NB4 (cell line): ENCODE data around the gene EGFLAM.

Experiments
- MYC ChIP-seq: IDR thresholded peaks from 2 replicates; pipeline ENCODE4 v1.6.1; 2011; ENCODE audit warnings: low read depth, low read length
- POLR2A ChIP-seq: IDR thresholded peaks from 2 replicates; pipeline ENCODE4 v1.6.1; 2011; ENCODE audit warnings: mild to moderate bottlenecking; ENCODE audit not compliant: insufficient read length; ENCODE audit errors: extremely low read depth
- TF ChIP-seq, protein P1 (sequence below): IDR thresholded peaks from one replicate; pipeline ENCODE4 v1.5.1; 2012; ENCODE audit warnings: low read depth, low read length

DNA sequence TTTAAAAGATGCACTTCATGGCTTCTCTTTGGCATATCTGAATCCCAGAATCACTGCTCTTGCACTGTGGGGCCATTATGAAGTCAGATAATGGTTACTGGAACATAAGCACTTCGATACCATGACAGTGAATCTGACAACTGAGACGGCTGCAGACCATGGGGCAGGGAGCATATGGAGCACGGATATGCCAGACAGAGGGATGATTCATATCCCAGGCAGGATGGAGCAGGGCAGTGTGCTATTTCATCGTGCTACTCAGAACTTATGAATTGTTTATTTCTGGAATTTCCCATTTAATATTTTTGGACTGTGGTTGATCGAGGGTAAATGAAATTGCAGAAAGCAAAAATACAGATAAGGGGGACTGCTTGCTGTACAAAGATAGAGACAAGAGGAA, 145.0 kb downstream of the EGFLAM start:
- no peak for TF ChIP-seq POLR2A
- TF ChIP-seq, protein P1, sequence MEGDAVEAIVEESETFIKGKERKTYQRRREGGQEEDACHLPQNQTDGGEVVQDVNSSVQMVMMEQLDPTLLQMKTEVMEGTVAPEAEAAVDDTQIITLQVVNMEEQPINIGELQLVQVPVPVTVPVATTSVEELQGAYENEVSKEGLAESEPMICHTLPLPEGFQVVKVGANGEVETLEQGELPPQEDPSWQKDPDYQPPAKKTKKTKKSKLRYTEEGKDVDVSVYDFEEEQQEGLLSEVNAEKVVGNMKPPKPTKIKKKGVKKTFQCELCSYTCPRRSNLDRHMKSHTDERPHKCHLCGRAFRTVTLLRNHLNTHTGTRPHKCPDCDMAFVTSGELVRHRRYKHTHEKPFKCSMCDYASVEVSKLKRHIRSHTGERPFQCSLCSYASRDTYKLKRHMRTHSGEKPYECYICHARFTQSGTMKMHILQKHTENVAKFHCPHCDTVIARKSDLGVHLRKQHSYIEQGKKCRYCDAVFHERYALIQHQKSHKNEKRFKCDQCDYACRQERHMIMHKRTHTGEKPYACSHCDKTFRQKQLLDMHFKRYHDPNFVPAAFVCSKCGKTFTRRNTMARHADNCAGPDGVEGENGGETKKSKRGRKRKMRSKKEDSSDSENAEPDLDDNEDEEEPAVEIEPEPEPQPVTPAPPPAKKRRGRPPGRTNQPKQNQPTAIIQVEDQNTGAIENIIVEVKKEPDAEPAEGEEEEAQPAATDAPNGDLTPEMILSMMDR, result no peak
- TF ChIP-seq MYC, result no peak
